ENCODE results near the gene NR1H4. TPM values are rescaled to one million over a fixed set of nuclear protein-coding genes. Genes with fewer than 3 reads are reported as not detected.

Gene NR1H4
- total and polyA plus RNA-seq, 2 of the 13 experiments (the other 11 are each of a cell fraction or from before 2014, with no cell fraction given) = 27.3 to 114 TPM

GRCh38 chr12:100528471-100529127 lies 54.9 kb downstream of the NR1H4 start:
- peaks cover 2 to 61% of the 10 kb centered on the region in 2 experiments; a peak in 4 of 5 replicates for H3K36me3 ChIP-seq (replicated peaks in 1 of 2; ENCODE audit: control insufficient read depth in 1 of 2, insufficient read depth in 2 of 2, low read length in 2 of 2)
- no peak overlapping the region for H3K9ac ChIP-seq (ENCODE audit: insufficient read depth, low read depth, low read length)
- intact Hi-C loops (cut with micrococcal nuclease; ENCODE audit: unreplicated experiment) = no loop called here
- H3K4me2 ChIP-seq (ENCODE audit: low read depth, low read length) = no peak overlapping the region
- no peak overlapping the region for H3K27ac ChIP-seq (ENCODE audit: extremely low read length, insufficient read depth, low read length)
- H2AFZ ChIP-seq (ENCODE audit: low read length) = no peak overlapping the region
- in situ Hi-C loops (cut with HindIII; ENCODE audit: extremely low pct_ligation_motif_present, low pct_unique_long_range_greater_than_20kb) = no loop called here
- no peak overlapping the region for H3K4me3 ChIP-seq (replicated peaks in 1 of 3; ENCODE audit: insufficient read depth in 1 of 3, low read depth in 2 of 3, low read length in 3 of 3)
- ATAC-seq = no peak
- CTCF ChIA-PET (ENCODE audit: low intra/inter-chr PET ratio, low total read pairs) = no interaction called here
- no peak for DNase-seq (ENCODE audit: low spot score)
- POLR2A ChIA-PET = no interaction called here
- FAIRE-seq = no peak
- 97% methylated on average over 1 of the region's 1 CpG for WGBS (ENCODE audit: low lambda C conversion rate)
- H4K20me1 ChIP-seq (ENCODE audit: insufficient read depth, low read length) = no peaks in the 10 kb centered on the region; the same call in 1 of the 2 replicates
- no peaks in the 10 kb centered on the region for H3K27me3 ChIP-seq (ENCODE audit: control insufficient read depth in 1 of 2, insufficient read depth in 2 of 2, low read length in 2 of 2)
- no peaks in the 10 kb centered on the region for H3K4me1 ChIP-seq (ENCODE audit: insufficient read depth, low read length)
- peaks cover 7% of the 10 kb centered on the region for H3K79me2 ChIP-seq (ENCODE audit: insufficient read depth, low read length)
- BruUV-seq (replicated peaks) = no TSS peak
- H3K9me3 ChIP-seq (ENCODE audit: low read length) = no peaks in the 10 kb centered on the region
- no peak for TF ChIP-seq ZNF557 (CRISPR knock-in tag; IDR thresholded peaks at IDR 0.05)
- TF ChIP-seq ZNF124 (CRISPR knock-in tag; IDR thresholded peaks at IDR 0.05) = no peak
- TF ChIP-seq ZFY (CRISPR knock-in tag; IDR thresholded peaks at IDR 0.05) = no peak
- TF ChIP-seq CSRNP1 (CRISPR knock-in tag; IDR thresholded peaks at IDR 0.05) = no peak
- no peak for TF ChIP-seq ZNF34 (CRISPR knock-in tag; IDR thresholded peaks at IDR 0.05; ENCODE audit: borderline replicate concordance)
- no peak for TF ChIP-seq LCORL (IDR thresholded peaks at IDR 0.05)
- TF ChIP-seq LCORL (CRISPR knock-in tag; IDR thresholded peaks at IDR 0.05) = no peak
- no peak for TF ChIP-seq ATF7 (IDR thresholded peaks at IDR 0.05)
- no peak for TF ChIP-seq ATF7 (CRISPR knock-in tag; IDR thresholded peaks at IDR 0.05)
- no peak for TF ChIP-seq NR0B2 (CRISPR knock-in tag; IDR thresholded peaks at IDR 0.05)
- no peak for TF ChIP-seq JUN (CRISPR knock-in tag; IDR thresholded peaks at IDR 0.05)
- TF ChIP-seq HHEX (CRISPR knock-in tag; IDR thresholded peaks at IDR 0.05) = no peak
- no peak for TF ChIP-seq FOXA1 (IDR thresholded peaks at IDR 0.05)
- no peak for TF ChIP-seq FOXA1 (CRISPR knock-in tag; IDR thresholded peaks at IDR 0.05)
- no peak for TF ChIP-seq ZNF660 (CRISPR knock-in tag; IDR thresholded peaks at IDR 0.05; ENCODE audit: borderline replicate concordance, low read depth)
- no peak for TF ChIP-seq ZBTB7A (CRISPR knock-in tag; IDR thresholded peaks at IDR 0.05)
- no peak for TF ChIP-seq THAP11 (CRISPR knock-in tag; IDR thresholded peaks at IDR 0.05)
- no peak for TF ChIP-seq HES4 (CRISPR knock-in tag; IDR thresholded peaks at IDR 0.05; ENCODE audit: borderline replicate concordance)
- TF ChIP-seq ZMYM4 (CRISPR knock-in tag; IDR thresholded peaks at IDR 0.05) = no peak
- TF ChIP-seq GLI4 (CRISPR knock-in tag; IDR thresholded peaks at IDR 0.05; ENCODE audit: borderline replicate concordance) = no peak
- TF ChIP-seq MZF1 (CRISPR knock-in tag; IDR thresholded peaks at IDR 0.05; ENCODE audit: borderline replicate concordance) = no peak
- no peak for TF ChIP-seq MTA1 (CRISPR knock-in tag; IDR thresholded peaks at IDR 0.05; ENCODE audit: borderline replicate concordance)
- no peak for TF ChIP-seq ELK4 (CRISPR knock-in tag; IDR thresholded peaks at IDR 0.05; ENCODE audit: borderline replicate concordance)
